ENCODE data around the gene ADCY4.

The ADCY4 gene

DNA sequence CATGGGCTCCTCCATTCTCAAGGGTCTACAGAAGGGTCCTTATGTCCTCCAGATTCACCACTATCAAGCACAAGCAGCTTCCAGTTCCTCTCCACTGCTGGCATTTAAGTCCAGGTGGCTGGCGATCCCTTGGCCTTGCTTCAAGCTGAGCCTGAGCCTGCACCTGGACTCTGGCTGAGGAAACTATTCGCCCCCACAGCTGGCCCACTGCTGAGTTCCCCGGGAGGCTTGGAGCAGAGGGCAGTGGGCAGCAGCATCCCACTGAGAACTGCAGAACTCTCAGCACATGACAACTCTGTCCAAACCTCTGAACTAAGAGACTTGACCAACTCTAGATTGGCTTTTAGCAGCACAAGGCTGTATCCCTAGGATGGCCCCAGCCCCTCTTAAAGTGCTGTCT lies 52.1 kb downstream of the ADCY4 start:
- WGBS, result 85% methylated on average over 3 of the region's 3 CpGs
- H2AK5ac ChIP-seq (ENCODE audit: low read length, severe bottlenecking), result no peak overlapping the region
- no peak overlapping the region for H3K9ac ChIP-seq (ENCODE audit: low read length)
- no peak for DNase-seq
- no peak overlapping the region for H3K4me2 ChIP-seq (ENCODE audit: low read length, poor library complexity, severe bottlenecking)
- peaks cover 24% of the 10 kb centered on the region for H3K79me1 ChIP-seq (replicated peaks; ENCODE audit: low read length, poor library complexity, severe bottlenecking)
- no peak overlapping the region for H3K4ac ChIP-seq (ENCODE audit: low read depth in 1 of 2, low read length in 2 of 2)
- H2AFZ ChIP-seq (ENCODE audit: low read depth, low read length), result no peak overlapping the region
- H3K18ac ChIP-seq (ENCODE audit: low read depth in 1 of 2, low read length in 2 of 2), result no peak overlapping the region
- no peak overlapping the region for H3K4me3 ChIP-seq (ENCODE audit: insufficient read depth in 1 of 2, low read depth in 1 of 2, low read length in 2 of 2)
- H3K23ac ChIP-seq (ENCODE audit: low read length in 2 of 2), result no peak overlapping the region
- no peak overlapping the region for H4K91ac ChIP-seq (ENCODE audit: low read length)
- no peaks in the 10 kb centered on the region for H3K27me3 ChIP-seq (ENCODE audit: control insufficient read depth in 1 of 2, insufficient read depth in 1 of 2, low read length in 2 of 2)
- no peak overlapping the region for H2BK12ac ChIP-seq (ENCODE audit: low read length in 2 of 2)
- H2BK5ac ChIP-seq (ENCODE audit: low read depth, low read length, poor library complexity, severe bottlenecking), result no peak overlapping the region
- no peaks in the 10 kb centered on the region for H3K9me3 ChIP-seq (ENCODE audit: control insufficient read depth, low read length)
- H3K14ac ChIP-seq (ENCODE audit: low read length in 2 of 2), result no peak overlapping the region
- no peak overlapping the region for H3K27ac ChIP-seq (ENCODE audit: low read length, poor library complexity, severe bottlenecking)
- no peak overlapping the region for H4K8ac ChIP-seq (ENCODE audit: low read length)
- H3K4me1 ChIP-seq (ENCODE audit: control insufficient read depth, insufficient read depth, low read depth, low read length), result peaks cover 7% of the 10 kb centered on the region
- no peak overlapping the region for H2BK15ac ChIP-seq (ENCODE audit: low read depth, poor library complexity, severe bottlenecking)
- no peaks in the 10 kb centered on the region for H3K36me3 ChIP-seq (ENCODE audit: control insufficient read depth in 1 of 2, insufficient read depth in 2 of 2, low read depth in 1 of 2, low read length in 2 of 2)
- no peak overlapping the region for H2BK120ac ChIP-seq (ENCODE audit: low read depth, low read length)

DNA sequence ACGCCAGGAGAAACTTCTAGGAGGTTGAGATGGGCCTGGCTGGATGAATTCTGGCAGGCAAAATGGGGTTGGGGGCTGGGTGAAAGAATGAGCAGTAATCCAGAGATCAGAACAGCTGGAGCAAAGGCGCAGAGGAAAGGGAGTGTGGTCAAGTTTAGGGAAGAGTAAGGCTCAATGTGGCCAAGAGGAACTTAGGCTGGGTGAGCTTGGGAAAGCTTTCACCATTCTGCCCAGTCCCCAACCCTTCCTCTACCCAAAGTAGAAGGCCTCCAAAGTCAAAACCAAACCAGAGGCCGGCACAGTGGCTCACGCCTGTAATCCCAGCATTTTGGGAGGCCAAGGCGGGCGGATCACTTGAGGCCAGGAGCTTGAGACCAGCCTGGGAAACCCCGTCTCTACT lies 53.2 kb downstream of the ADCY4 start:
- 98% methylated on average over 3 of the region's 7 CpGs for WGBS
- Histone ChIP-seq H3K4me3 (ENCODE audit: insufficient read depth in 1 of 2, low read depth in 1 of 2, low read length in 2 of 2) (peak overlapping the region in 1 of 2 experiments; percentile 46), H2AFZ (ENCODE audit: low read depth, low read length) (no peak overlapping the region), H2BK15ac (ENCODE audit: low read depth, poor library complexity, severe bottlenecking) (no peak overlapping the region), H3K4me1 (ENCODE audit: control insufficient read depth, insufficient read depth, low read depth, low read length) (peaks cover 7% of the 10 kb centered on the region), H3K27me3 (ENCODE audit: control insufficient read depth in 1 of 2, insufficient read depth in 1 of 2, low read length in 2 of 2) (no peaks in the 10 kb centered on the region), H3K36me3 (ENCODE audit: control insufficient read depth in 1 of 2, insufficient read depth in 2 of 2, low read depth in 1 of 2, low read length in 2 of 2) (no peaks in the 10 kb centered on the region), H4K91ac (ENCODE audit: low read length) (no peak overlapping the region), H3K14ac (ENCODE audit: low read length in 2 of 2) (no peak overlapping the region), H2BK120ac (ENCODE audit: low read depth, low read length) (no peak overlapping the region), H4K8ac (ENCODE audit: low read length) (no peak overlapping the region), H3K23ac (ENCODE audit: low read length in 2 of 2) (no peak overlapping the region), H3K18ac (ENCODE audit: low read depth in 1 of 2, low read length in 2 of 2) (no peak overlapping the region), H3K9me3 (ENCODE audit: control insufficient read depth, low read length) (no peaks in the 10 kb centered on the region), H2BK5ac (ENCODE audit: low read depth, low read length, poor library complexity, severe bottlenecking) (no peak overlapping the region), H3K27ac (ENCODE audit: low read length, poor library complexity, severe bottlenecking) (no peak overlapping the region), H3K4me2 (ENCODE audit: low read length, poor library complexity, severe bottlenecking) (no peak overlapping the region), H2BK12ac (ENCODE audit: low read length in 2 of 2) (no peak overlapping the region), H3K79me1 (replicated peaks; ENCODE audit: low read length, poor library complexity, severe bottlenecking) (peaks cover 27% of the 10 kb centered on the region), H3K4ac (ENCODE audit: low read depth in 1 of 2, low read length in 2 of 2) (no peak overlapping the region), H3K9ac (ENCODE audit: low read length) (no peak overlapping the region), H2AK5ac (ENCODE audit: low read length, severe bottlenecking) (no peak overlapping the region)
- DNase-seq, result no peak

DNA sequence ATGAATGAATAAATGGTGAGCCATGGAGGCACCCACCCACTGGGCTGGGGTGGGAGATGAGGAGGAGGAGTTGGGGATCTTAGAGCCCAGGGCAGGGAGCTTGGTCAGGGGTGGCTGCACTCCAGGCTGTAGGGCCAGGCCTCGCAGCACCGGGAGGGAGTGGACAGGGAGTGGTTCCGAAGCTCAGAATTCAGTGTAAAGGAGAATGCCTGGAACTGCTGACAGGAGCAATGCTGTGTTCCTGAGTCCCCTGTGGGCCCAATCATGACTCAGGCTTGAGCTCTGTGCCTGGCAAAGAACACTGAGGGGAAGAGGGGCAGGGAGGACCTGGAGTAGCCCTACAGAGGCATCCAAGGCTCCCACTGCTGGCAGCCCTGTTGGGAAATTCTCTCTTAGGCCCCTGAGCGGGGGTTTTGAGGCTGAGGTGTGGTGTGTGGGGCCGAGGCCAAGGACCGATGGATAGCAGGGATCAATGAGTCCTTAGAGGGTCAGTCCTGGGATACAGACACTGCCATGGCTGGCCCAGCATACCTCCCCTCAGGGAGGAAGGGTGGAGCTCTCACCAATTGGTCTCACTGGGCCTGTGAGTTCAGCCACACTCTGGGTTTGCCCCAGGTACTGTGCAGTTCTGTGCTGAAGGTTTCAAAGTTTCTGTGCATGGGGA lies 53.9 kb downstream of the ADCY4 start:
- Histone ChIP-seq H2AFZ (ENCODE audit: low read depth, low read length) (no peak overlapping the region), H3K4me3 (ENCODE audit: insufficient read depth in 1 of 2, low read depth in 1 of 2, low read length in 2 of 2) (peak overlapping the region; percentile 4 to 46), H2BK5ac (ENCODE audit: low read depth, low read length, poor library complexity, severe bottlenecking) (no peak overlapping the region), H2AK5ac (ENCODE audit: low read length, severe bottlenecking) (no peak overlapping the region), H3K79me1 (replicated peaks; ENCODE audit: low read length, poor library complexity, severe bottlenecking) (peaks cover 28% of the 10 kb centered on the region), H3K14ac (ENCODE audit: low read length in 2 of 2) (no peak overlapping the region), H3K23ac (ENCODE audit: low read length in 2 of 2) (no peak overlapping the region), H3K27me3 (ENCODE audit: control insufficient read depth in 1 of 2, insufficient read depth in 1 of 2, low read length in 2 of 2) (no peaks in the 10 kb centered on the region), H3K4ac (ENCODE audit: low read depth in 1 of 2, low read length in 2 of 2) (no peak overlapping the region), H2BK15ac (ENCODE audit: low read depth, poor library complexity, severe bottlenecking) (no peak overlapping the region), H3K27ac (ENCODE audit: low read length, poor library complexity, severe bottlenecking) (no peak overlapping the region), H4K91ac (ENCODE audit: low read length) (no peak overlapping the region), H2BK12ac (ENCODE audit: low read length in 2 of 2) (no peak overlapping the region), H3K4me2 (ENCODE audit: low read length, poor library complexity, severe bottlenecking) (no peak overlapping the region), H3K9me3 (ENCODE audit: control insufficient read depth, low read length) (no peaks in the 10 kb centered on the region), H2BK120ac (ENCODE audit: low read depth, low read length) (no peak overlapping the region), H3K4me1 (ENCODE audit: control insufficient read depth, insufficient read depth, low read depth, low read length) (peaks cover 7% of the 10 kb centered on the region), H3K9ac (ENCODE audit: low read length) (peak overlapping the region; percentile 20), H3K36me3 (ENCODE audit: control insufficient read depth in 1 of 2, insufficient read depth in 2 of 2, low read depth in 1 of 2, low read length in 2 of 2) (no peaks in the 10 kb centered on the region), H3K18ac (ENCODE audit: low read depth in 1 of 2, low read length in 2 of 2) (no peak overlapping the region), H4K8ac (ENCODE audit: low read length) (no peak overlapping the region)
- no peak for DNase-seq
- WGBS, result 94% methylated on average over 6 of the region's 6 CpGs

DNA sequence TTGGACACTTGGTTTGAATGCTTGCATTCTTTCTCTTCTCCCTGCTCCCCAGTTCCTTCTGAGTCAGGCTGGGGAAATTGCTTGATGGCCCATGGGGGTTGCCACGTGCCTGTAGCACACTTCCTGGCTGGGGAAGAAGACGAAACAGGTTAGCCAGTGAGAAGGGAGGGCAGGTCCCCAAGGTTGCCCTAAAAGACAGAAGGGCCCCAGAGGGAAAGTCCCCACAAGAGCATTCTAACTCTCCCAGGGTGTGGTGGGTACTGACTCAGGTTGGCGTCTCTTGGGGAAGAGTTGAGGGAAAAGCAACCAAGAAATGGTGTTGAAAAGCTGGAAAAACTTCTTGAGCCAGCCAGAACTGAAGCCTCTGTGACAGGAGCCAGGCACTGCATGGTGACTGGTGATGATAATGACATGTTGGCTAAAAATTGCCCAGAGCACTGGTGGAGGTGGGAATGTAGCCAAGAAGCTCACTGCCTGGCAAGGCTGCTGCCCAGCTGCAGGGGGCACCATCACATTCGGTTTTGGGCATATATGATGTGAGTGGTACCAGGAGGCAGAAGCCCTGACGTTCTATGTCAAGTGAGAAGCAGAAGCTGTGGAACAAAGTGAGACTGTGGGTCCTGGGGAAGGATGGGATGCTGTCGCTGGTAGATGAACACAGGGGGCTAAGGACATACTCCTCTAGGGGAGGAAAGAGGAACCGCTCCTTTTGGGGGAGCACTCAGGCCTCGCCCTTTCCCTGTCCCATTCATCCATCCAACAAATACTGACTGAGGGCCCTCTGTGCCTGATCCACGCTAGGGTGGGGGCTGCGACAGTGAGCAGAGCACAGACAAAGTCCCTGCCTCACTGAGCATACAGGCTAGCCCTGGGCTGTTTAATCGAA lies 55.3 kb downstream of the ADCY4 start:
- WGBS, result 88% methylated on average over 11 of the region's 11 CpGs
- Histone ChIP-seq H3K36me3 (ENCODE audit: control insufficient read depth in 1 of 2, insufficient read depth in 2 of 2, low read depth in 1 of 2, low read length in 2 of 2) (no peaks in the 10 kb centered on the region), H3K4me1 (ENCODE audit: control insufficient read depth, insufficient read depth, low read depth, low read length) (peaks cover 7% of the 10 kb centered on the region), H3K27ac (ENCODE audit: low read length, poor library complexity, severe bottlenecking) (no peak overlapping the region), H4K8ac (ENCODE audit: low read length) (no peak overlapping the region), H3K9ac (ENCODE audit: low read length) (no peak overlapping the region), H3K4me2 (ENCODE audit: low read length, poor library complexity, severe bottlenecking) (no peak overlapping the region), H3K4me3 (ENCODE audit: insufficient read depth in 1 of 2, low read depth in 1 of 2, low read length in 2 of 2) (peak overlapping the region in 1 of 2 experiments; percentile 16), H4K91ac (ENCODE audit: low read length) (no peak overlapping the region), H2BK120ac (ENCODE audit: low read depth, low read length) (no peak overlapping the region), H2BK5ac (ENCODE audit: low read depth, low read length, poor library complexity, severe bottlenecking) (no peak overlapping the region), H2BK12ac (ENCODE audit: low read length in 2 of 2) (no peak overlapping the region), H3K9me3 (ENCODE audit: control insufficient read depth, low read length) (no peaks in the 10 kb centered on the region), H2BK15ac (ENCODE audit: low read depth, poor library complexity, severe bottlenecking) (no peak overlapping the region), H3K4ac (ENCODE audit: low read depth in 1 of 2, low read length in 2 of 2) (no peak overlapping the region), H3K79me1 (replicated peaks; ENCODE audit: low read length, poor library complexity, severe bottlenecking) (peaks cover 33% of the 10 kb centered on the region), H2AK5ac (ENCODE audit: low read length, severe bottlenecking) (no peak overlapping the region), H3K23ac (ENCODE audit: low read length in 2 of 2) (no peak overlapping the region), H3K27me3 (ENCODE audit: control insufficient read depth in 1 of 2, insufficient read depth in 1 of 2, low read length in 2 of 2) (no peaks in the 10 kb centered on the region), H3K18ac (ENCODE audit: low read depth in 1 of 2, low read length in 2 of 2) (no peak overlapping the region), H3K14ac (ENCODE audit: low read length in 2 of 2) (no peak overlapping the region), H2AFZ (ENCODE audit: low read depth, low read length) (no peak overlapping the region)
- no peak for DNase-seq

Measured in mesenchymal stem cell (in vitro differentiated cells and primary cell).